Ishikawa (cell line): ENCODE data around the gene PTPRD.

ENCODE experiments used
- CEBPB ChIP-seq: IDR thresholded peaks from 2 replicates; pipeline ENCODE4 v1.6.1; 2012
- CREB1 ChIP-seq: IDR thresholded peaks from 2 replicates; pipeline ENCODE4 v1.6.1; 2012; ENCODE audit warnings: low read depth
- EGR1 ChIP-seq: IDR thresholded peaks from 2 replicates; pipeline ENCODE4 v1.6.1; 2012
- EP300 ChIP-seq: IDR thresholded peaks from 2 replicates; pipeline ENCODE4 v1.6.1; 2012; ENCODE audit warnings: borderline replicate concordance
- FOXM1 ChIP-seq: IDR thresholded peaks from 2 replicates; pipeline ENCODE4 v1.6.1; 2012; ENCODE audit warnings: low read depth, borderline replicate concordance
- NFIC ChIP-seq: IDR thresholded peaks from 2 replicates; pipeline ENCODE4 v1.6.1; 2012
- RAD21 ChIP-seq: IDR thresholded peaks from 2 replicates; pipeline ENCODE4 v1.6.1; 2012; ENCODE audit warnings: low read depth
- TAF1 ChIP-seq: IDR thresholded peaks from 2 replicates; pipeline ENCODE4 v1.6.1; 2012; ENCODE audit warnings: low read depth, mild to moderate bottlenecking
- TCF12 ChIP-seq: IDR thresholded peaks from 2 replicates; pipeline ENCODE4 v1.6.1; 2012; ENCODE audit warnings: low read depth
- TEAD4 ChIP-seq: IDR thresholded peaks from 2 replicates; pipeline ENCODE4 v1.6.1; 2012
- ZBTB7A ChIP-seq: IDR thresholded peaks from 2 replicates; pipeline ENCODE4 v1.6.1; 2012; ENCODE audit warnings: low read depth
- TF ChIP-seq, protein P1 (sequence below): IDR thresholded peaks from 2 replicates; pipeline ENCODE4 v1.6.1; 2012
- TF ChIP-seq, protein P2 (sequence below): IDR thresholded peaks from 2 replicates; pipeline ENCODE4 v1.6.1; 2012; ENCODE audit warnings: low read depth, mild to moderate bottlenecking
- TF ChIP-seq, protein P3 (sequence below): IDR thresholded peaks from 2 replicates; pipeline ENCODE4 v1.6.1; 2012

The PTPRD gene

GRCh38 chr9:10252174-10252573 lies 360.6 kb downstream of the PTPRD start:
- TF ChIP-seq TEAD4 = no peak

DNA sequence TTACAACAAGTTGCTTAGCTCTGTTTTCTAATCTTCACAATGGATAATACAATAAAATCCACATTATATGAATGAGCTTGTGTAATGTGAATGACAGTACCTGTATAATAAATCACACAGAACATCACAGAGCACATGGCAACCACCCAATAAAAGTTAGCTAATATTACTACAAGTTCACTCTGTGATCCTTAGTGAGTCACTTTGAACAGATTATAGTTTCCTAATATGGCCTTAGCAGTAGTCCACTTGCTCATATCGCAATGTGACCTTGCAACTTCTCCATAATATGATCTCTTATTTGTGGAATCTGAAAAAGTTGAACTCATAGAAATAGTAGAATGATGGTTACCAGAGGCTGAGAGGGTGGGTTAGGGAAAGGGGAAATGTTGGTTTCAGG lies 361.3 kb downstream of the PTPRD start:
- no peak for TF ChIP-seq NFIC
- TF ChIP-seq TAF1 = no peak
- no peak for TF ChIP-seq EGR1
- no peak for TF ChIP-seq EP300

DNA sequence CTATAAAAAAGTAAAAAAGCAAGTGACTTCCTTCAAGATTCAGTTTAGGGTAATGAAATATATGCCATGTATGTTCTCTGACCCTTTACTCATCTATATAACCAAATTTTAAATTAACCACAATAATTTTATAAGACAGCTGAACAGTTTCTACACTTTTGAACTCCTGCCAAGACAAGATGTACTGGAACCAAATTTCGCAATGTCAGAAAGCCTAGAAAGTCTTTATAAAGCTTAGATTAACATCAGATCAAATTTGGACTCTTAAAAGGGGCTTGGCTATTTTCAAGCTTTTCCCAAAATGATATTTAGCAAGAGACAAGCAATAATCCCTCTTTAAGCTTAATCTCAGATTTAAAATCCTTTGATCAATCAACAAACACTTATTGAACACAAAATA lies 362.6 kb downstream of the PTPRD start:
- TF ChIP-seq, protein P1, sequence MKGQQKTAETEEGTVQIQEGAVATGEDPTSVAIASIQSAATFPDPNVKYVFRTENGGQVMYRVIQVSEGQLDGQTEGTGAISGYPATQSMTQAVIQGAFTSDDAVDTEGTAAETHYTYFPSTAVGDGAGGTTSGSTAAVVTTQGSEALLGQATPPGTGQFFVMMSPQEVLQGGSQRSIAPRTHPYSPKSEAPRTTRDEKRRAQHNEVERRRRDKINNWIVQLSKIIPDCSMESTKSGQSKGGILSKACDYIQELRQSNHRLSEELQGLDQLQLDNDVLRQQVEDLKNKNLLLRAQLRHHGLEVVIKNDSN = no peak
- TF ChIP-seq CEBPB = peak; percentile 46; the same call in 1 of the 2 replicates

DNA sequence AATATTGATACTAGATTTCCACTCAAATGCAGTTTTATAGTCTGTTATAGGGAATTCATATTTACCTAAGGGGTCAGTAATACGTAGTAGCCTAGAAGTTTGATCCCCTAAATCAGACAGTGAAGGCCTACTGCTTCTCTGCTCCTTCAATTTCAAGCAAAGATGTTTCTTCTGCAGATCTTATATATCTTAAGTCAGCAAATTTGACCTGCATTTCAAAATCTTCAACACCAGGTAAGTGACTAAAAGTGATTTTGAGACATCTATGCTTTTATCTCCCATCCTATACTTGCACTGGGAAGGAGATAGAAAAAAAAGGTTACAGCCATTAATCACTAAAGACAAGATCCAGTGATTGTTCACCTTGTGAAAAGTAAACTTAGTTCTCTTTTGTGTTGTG lies 363.9 kb downstream of the PTPRD start:
- TF ChIP-seq RAD21 (no peak), NFIC (no peak)
- TF ChIP-seq, protein P2, sequence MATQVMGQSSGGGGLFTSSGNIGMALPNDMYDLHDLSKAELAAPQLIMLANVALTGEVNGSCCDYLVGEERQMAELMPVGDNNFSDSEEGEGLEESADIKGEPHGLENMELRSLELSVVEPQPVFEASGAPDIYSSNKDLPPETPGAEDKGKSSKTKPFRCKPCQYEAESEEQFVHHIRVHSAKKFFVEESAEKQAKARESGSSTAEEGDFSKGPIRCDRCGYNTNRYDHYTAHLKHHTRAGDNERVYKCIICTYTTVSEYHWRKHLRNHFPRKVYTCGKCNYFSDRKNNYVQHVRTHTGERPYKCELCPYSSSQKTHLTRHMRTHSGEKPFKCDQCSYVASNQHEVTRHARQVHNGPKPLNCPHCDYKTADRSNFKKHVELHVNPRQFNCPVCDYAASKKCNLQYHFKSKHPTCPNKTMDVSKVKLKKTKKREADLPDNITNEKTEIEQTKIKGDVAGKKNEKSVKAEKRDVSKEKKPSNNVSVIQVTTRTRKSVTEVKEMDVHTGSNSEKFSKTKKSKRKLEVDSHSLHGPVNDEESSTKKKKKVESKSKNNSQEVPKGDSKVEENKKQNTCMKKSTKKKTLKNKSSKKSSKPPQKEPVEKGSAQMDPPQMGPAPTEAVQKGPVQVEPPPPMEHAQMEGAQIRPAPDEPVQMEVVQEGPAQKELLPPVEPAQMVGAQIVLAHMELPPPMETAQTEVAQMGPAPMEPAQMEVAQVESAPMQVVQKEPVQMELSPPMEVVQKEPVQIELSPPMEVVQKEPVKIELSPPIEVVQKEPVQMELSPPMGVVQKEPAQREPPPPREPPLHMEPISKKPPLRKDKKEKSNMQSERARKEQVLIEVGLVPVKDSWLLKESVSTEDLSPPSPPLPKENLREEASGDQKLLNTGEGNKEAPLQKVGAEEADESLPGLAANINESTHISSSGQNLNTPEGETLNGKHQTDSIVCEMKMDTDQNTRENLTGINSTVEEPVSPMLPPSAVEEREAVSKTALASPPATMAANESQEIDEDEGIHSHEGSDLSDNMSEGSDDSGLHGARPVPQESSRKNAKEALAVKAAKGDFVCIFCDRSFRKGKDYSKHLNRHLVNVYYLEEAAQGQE = no peak

- no peak for TF ChIP-seq EGR1
- TF ChIP-seq TAF1 = no peak
- no peak for TF ChIP-seq ZBTB7A
- TF ChIP-seq FOXM1 = no peak
- TF ChIP-seq, protein P2 = no peak
- TF ChIP-seq RAD21 = no peak
- TF ChIP-seq, protein P3, sequence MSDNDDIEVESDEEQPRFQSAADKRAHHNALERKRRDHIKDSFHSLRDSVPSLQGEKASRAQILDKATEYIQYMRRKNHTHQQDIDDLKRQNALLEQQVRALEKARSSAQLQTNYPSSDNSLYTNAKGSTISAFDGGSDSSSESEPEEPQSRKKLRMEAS = no peak
- no peak for TF ChIP-seq CEBPB
- no peak for TF ChIP-seq CREB1
Measured at GRCh38 chr9:10242255-10242654, 370.5 kb downstream of the PTPRD start.

DNA sequence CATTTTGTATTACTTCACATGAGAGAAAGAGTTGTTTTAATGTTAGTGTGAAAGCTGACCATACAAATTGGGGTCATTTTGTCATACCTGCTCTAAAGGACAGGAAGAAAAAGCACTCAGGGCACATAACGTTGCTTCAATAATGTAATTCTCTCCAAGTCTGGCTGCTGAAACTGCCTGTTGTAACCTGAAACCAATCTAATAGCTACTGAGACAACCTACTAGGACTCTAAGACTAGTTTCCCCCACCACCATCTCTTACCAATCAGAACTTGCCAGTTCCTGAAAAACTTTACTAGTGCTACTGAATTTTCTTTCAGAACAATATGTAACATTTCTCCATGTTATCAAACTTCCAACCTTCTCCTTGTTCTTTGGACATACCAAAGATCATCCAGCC lies 374.7 kb downstream of the PTPRD start:
- TF ChIP-seq CREB1 (no peak), TCF12 (no peak), EP300 (no peak), TAF1 (no peak), RAD21 (no peak), TEAD4 (no peak)
- TF ChIP-seq, protein P3 = no peak
- TF ChIP-seq, protein P1 = no peak
- TF ChIP-seq, protein P2 = no peak
